HepG2 (cell line): ENCODE results near the gene PKLR. TPM values are rescaled to one million over a fixed set of nuclear protein-coding genes. Genes with fewer than 3 reads are reported as not detected.

Experiments used
- ASH2L ChIP-seq: fragments of 300-600, 200-600 bp; sonication (generic); IDR thresholded peaks from 2 replicates; pipeline ENCODE4 v1.7.0; 2017; ENCODE audit warnings: low read depth, mild to moderate bottlenecking, moderate library complexity, mixed read lengths, low read length; ENCODE audit not compliant: insufficient read length
- ATF1 ChIP-seq: IDR thresholded peaks from 2 replicates; pipeline ENCODE4 v1.6.1; 2016; ENCODE audit warnings: mild to moderate bottlenecking, control low read depth
- EZH2 ChIP-seq: conservative IDR thresholded peaks from 2 replicates; pipeline ENCODE4 v1.6.1; 2012; ENCODE audit warnings: mild to moderate bottlenecking, low read depth, low read length, moderate library complexity
- HHEX ChIP-seq: IDR thresholded peaks from 2 replicates; pipeline ENCODE4 v1.6.1; 2016; ENCODE audit warnings: control low read depth
- MXD4 ChIP-seq: IDR thresholded peaks from 2 replicates; pipeline ENCODE4 v1.6.1; 2016; ENCODE audit warnings: mild to moderate bottlenecking, missing biosample characterization, missing genetic modification reagents
- NKX3-1 ChIP-seq: sonication (generic); formaldehyde crosslinking; IDR thresholded peaks from 2 replicates; pipeline ENCODE4 v1.5.0; 2020; ENCODE audit warnings: missing genetic modification reagents
- PAWR ChIP-seq: sonication (generic); formaldehyde crosslinking; IDR thresholded peaks from 2 replicates; pipeline ENCODE4 v1.4.0; 2020; ENCODE audit warnings: missing genetic modification reagents, mild to moderate bottlenecking, borderline replicate concordance
- SPEN ChIP-seq: sonication (generic); formaldehyde crosslinking; IDR thresholded peaks from 2 replicates; pipeline ENCODE4 v1.5.1; 2020; ENCODE audit warnings: low read depth, mild to moderate bottlenecking, missing genetic modification reagents
- SRSF1 ChIP-seq: fragments of 200-400 bp; formaldehyde crosslinking; optimal IDR thresholded peaks from 2 replicates; pipeline ENCODE3; 2017; ENCODE audit warnings: mild to moderate bottlenecking, low read depth, low read length, moderate library complexity
- STAG1 ChIP-seq: sonication (generic); formaldehyde crosslinking; IDR thresholded peaks from 2 replicates; pipeline ENCODE4 v1.4.0; 2020; ENCODE audit warnings: missing genetic modification reagents
- SYNCRIP ChIP-seq: fragments of 200-400 bp; formaldehyde crosslinking; IDR thresholded peaks from 2 replicates; pipeline ENCODE4 v1.6.1; 2018; ENCODE audit warnings: mild to moderate bottlenecking, low read depth, low read length; ENCODE audit not compliant: insufficient read depth
- TARDBP ChIP-seq: sonication (generic); formaldehyde crosslinking; IDR thresholded peaks from 2 replicates; pipeline ENCODE4 v1.8.0; 2022; ENCODE audit warnings: mild to moderate bottlenecking, missing genetic modification reagents
- TBP ChIP-seq: sonication (generic); formaldehyde crosslinking; IDR thresholded peaks from 2 replicates; pipeline ENCODE4 v1.5.0; 2020; ENCODE audit warnings: missing genetic modification reagents
- ZIK1 ChIP-seq: sonication (generic); formaldehyde crosslinking; IDR thresholded peaks from 2 replicates; pipeline ENCODE4 v1.5.0; 2020; ENCODE audit warnings: mild to moderate bottlenecking, low read depth, missing genetic modification reagents, borderline replicate concordance
- ZNF34 ChIP-seq: sonication (generic); formaldehyde crosslinking; IDR thresholded peaks from 2 replicates; pipeline ENCODE4 v1.4.0; 2020; ENCODE audit warnings: mild to moderate bottlenecking, missing genetic modification reagents, borderline replicate concordance
- ZNF468 ChIP-seq: sonication (generic); formaldehyde crosslinking; IDR thresholded peaks from 2 replicates; pipeline ENCODE4 v1.8.0; 2022; ENCODE audit warnings: mild to moderate bottlenecking, moderate library complexity, missing genetic modification reagents
- polyA plus RNA-seq, 8 experiments: library from polyadenylated mRNA; depleted of rRNA in 3 of 8; stranded (reverse) in 7 of 8; unstranded in 1 of 8; fragments of >200 nt; fragmentation: Illumina TruSeq in 4 of 8; extraction: Trizol in 4 of 8; gene quantifications; 2 replicates each; pipeline versions ENCODE4 v1.2.1 to v1.2.3, GENCODE V29; 2011 to 2016; ENCODE audit warnings: low read depth in 4 of 8, missing spikeins in 1 of 8, mixed read lengths in 1 of 8; ENCODE audit not compliant: insufficient read depth in 1 of 8
- total RNA-seq, 5 experiments: library from RNA; depleted of rRNA; stranded (reverse); fragments of >200 nt; fragmentation: Illumina TruSeq; extraction: Trizol; gene quantifications; 2 replicates each; pipeline ENCODE4 v1.2.3, GENCODE V29; 2016; ENCODE audit warnings: low read depth in 1 of 5
- TF ChIP-seq, protein P1 (sequence below): IDR thresholded peaks from 2 replicates; pipeline ENCODE4 v1.6.1; 2016; ENCODE audit warnings: mild to moderate bottlenecking
- TF ChIP-seq, protein P2 (sequence below): sonication (generic); formaldehyde crosslinking; IDR thresholded peaks from 2 replicates; pipeline ENCODE4 v1.8.0; 2022; ENCODE audit warnings: mild to moderate bottlenecking, missing genetic modification reagents, moderate library complexity
- TF ChIP-seq, protein P3 (sequence below): sonication (generic); formaldehyde crosslinking; IDR thresholded peaks from 2 replicates; pipeline ENCODE4 v1.4.0; 2020; ENCODE audit warnings: missing genetic modification reagents, low read depth, mild to moderate bottlenecking, borderline replicate concordance
- TF ChIP-seq, protein P4 (sequence below): sonication (generic); formaldehyde crosslinking; IDR thresholded peaks from 2 replicates; pipeline ENCODE4 v1.5.0; 2020; ENCODE audit warnings: mild to moderate bottlenecking, missing genetic modification reagents, borderline replicate concordance
- TF ChIP-seq, protein P5 (sequence below): sonication (generic); formaldehyde crosslinking; IDR thresholded peaks from 2 replicates; pipeline ENCODE4 v1.4.0; 2020; ENCODE audit warnings: low read depth, missing genetic modification reagents

The PKLR gene
- total and polyA plus RNA-seq, 2 of the 13 experiments (the other 11 are each of a cell fraction or from before 2014, with no cell fraction given) = 10.3 to 29.3 TPM

DNA sequence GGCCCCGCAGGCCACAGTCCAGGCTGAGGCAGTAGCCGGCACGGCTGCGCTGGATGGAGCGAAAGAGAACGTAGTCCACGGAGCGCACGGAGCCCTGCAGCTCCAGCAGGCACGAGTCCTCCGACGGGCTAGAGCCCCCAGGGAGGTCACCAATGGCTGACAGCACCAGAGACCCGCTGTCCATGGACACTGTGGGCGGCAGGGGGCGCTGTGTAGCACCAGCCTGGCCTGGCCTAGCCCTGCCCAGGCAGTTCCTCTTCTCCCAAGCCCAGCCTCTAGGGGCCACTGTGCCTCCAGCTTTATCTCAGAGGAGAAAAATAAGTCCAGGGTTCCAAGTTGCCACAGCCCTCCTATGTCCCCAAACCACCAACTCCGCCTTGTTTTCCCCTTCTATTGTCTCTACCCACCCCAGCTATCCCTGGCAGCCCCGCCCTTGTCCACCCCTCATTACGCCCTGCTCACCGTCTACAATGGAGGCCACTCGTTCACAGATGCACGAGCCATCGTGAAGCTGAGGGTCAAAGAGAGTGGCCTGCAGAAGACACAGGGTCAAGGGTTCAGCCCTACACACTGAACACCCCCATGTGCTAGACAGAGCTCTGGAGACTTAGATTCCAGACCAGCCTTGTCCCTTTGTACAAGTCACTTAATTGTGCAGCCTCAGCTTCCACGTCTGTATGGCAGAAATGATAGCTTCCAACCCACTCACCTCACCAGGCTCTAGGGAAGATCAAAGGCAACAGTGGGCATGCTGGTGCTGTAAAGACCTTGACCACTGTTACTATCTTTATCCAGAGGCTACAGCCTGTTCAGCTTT, 50.4 kb downstream of the PKLR start (continued):
- TF ChIP-seq EZH2 = no peak
- TF ChIP-seq TARDBP (CRISPR knock-in tag) = peak; percentile 63; the same call in 1 of the 2 replicates
- no peak for TF ChIP-seq ZNF34 (CRISPR knock-in tag)
- TF ChIP-seq, protein P1, sequence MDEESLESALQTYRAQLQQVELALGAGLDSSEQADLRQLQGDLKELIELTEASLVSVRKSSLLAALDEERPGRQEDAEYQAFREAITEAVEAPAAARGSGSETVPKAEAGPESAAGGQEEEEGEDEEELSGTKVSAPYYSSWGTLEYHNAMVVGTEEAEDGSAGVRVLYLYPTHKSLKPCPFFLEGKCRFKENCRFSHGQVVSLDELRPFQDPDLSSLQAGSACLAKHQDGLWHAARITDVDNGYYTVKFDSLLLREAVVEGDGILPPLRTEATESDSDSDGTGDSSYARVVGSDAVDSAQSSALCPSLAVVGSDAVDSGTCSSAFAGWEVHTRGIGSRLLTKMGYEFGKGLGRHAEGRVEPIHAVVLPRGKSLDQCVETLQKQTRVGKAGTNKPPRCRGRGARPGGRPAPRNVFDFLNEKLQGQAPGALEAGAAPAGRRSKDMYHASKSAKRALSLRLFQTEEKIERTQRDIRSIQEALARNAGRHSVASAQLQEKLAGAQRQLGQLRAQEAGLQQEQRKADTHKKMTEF (CRISPR knock-in tag) = no peak
- no peak for TF ChIP-seq ATF1 (CRISPR knock-in tag)
- TF ChIP-seq, protein P2, sequence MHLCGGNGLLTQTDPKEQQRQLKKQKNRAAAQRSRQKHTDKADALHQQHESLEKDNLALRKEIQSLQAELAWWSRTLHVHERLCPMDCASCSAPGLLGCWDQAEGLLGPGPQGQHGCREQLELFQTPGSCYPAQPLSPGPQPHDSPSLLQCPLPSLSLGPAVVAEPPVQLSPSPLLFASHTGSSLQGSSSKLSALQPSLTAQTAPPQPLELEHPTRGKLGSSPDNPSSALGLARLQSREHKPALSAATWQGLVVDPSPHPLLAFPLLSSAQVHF (CRISPR knock-in tag) = no peak
- no peak for TF ChIP-seq TBP (CRISPR knock-in tag)
- no peak for TF ChIP-seq ZNF468
- TF ChIP-seq SPEN (CRISPR knock-in tag) = 0 out of 2 replicates have a peak, but pooled peaks have one; percentile 20
- no peak for TF ChIP-seq MXD4 (CRISPR knock-in tag)
- TF ChIP-seq ZIK1 = no peak; the same call in 1 of the 2 replicates
- TF ChIP-seq ASH2L = no peak
- no peak for TF ChIP-seq PAWR (CRISPR knock-in tag)
- TF ChIP-seq SYNCRIP = no peak
- peak; percentile 98 for TF ChIP-seq STAG1 (CRISPR knock-in tag)
- TF ChIP-seq, protein P3, sequence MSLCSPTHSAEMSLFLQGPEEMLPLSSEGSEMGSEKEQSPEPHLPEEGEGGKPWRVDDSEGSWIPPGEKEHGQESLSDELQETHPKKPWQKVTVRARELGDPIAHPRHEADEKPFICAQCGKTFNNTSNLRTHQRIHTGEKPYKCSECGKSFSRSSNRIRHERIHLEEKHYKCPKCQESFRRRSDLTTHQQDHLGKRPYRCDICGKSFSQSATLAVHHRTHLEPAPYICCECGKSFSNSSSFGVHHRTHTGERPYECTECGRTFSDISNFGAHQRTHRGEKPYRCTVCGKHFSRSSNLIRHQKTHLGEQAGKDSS = no peak
- no peak for TF ChIP-seq HHEX (CRISPR knock-in tag)
- TF ChIP-seq SRSF1 = no peak
- no peak; the same call in 1 of the 2 replicates for TF ChIP-seq NKX3-1 (CRISPR knock-in tag)
- TF ChIP-seq, protein P4, sequence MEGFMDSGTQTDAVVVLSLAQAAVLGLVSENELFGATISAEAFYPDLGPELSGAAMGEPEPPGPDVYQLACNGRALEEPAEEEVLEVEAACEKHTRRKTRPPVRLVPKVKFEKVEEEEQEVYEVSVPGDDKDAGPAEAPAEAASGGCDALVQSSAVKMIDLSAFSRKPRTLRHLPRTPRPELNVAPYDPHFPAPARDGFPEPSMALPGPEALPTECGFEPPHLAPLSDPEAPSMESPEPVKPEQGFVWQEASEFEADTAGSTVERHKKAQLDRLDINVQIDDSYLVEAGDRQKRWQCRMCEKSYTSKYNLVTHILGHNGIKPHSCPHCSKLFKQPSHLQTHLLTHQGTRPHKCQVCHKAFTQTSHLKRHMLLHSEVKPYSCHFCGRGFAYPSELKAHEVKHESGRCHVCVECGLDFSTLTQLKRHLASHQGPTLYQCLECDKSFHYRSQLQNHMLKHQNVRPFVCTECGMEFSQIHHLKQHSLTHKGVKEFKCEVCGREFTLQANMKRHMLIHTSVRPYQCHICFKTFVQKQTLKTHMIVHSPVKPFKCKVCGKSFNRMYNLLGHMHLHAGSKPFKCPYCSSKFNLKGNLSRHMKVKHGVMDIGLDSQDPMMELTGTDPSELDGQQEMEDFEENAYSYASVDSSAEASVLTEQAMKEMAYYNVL = no peak
- TF ChIP-seq, protein P5, sequence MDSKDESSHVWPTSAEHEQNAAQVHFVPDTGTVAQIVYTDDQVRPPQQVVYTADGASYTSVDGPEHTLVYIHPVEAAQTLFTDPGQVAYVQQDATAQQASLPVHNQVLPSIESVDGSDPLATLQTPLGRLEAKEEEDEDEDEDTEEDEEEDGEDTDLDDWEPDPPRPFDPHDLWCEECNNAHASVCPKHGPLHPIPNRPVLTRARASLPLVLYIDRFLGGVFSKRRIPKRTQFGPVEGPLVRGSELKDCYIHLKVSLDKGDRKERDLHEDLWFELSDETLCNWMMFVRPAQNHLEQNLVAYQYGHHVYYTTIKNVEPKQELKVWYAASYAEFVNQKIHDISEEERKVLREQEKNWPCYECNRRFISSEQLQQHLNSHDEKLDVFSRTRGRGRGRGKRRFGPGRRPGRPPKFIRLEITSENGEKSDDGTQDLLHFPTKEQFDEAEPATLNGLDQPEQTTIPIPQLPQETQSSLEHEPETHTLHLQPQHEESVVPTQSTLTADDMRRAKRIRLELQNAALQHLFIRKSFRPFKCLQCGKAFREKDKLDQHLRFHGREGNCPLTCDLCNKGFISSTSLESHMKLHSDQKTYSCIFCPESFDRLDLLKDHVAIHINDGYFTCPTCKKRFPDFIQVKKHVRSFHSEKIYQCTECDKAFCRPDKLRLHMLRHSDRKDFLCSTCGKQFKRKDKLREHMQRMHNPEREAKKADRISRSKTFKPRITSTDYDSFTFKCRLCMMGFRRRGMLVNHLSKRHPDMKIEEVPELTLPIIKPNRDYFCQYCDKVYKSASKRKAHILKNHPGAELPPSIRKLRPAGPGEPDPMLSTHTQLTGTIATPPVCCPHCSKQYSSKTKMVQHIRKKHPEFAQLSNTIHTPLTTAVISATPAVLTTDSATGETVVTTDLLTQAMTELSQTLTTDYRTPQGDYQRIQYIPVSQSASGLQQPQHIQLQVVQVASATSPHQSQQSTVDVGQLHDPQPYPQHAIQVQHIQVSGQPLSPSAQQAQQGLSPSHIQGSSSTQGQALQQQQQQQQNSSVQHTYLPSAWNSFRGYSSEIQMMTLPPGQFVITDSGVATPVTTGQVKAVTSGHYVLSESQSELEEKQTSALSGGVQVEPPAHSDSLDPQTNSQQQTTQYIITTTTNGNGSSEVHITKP = no peak; the same call in 1 of the 2 replicates
